Adrenal gland (tissue), 5 donors: ENCODE measurements around the gene DST.

Source experiments
- POLR2A ChIP-seq, 2 donors: fragments of 450-650 bp; IDR thresholded peaks; one replicate each; pipeline ENCODE4 v1.6.1; 2017; ENCODE audit warnings: antibody characterized with exemption in 2 of 2, mild to moderate bottlenecking in 2 of 2, moderate library complexity in 1 of 2
- TF ChIP-seq, protein P1 (sequence below), 6 experiments: fragments of 450-650 bp in 4 of 6; fragments of 200-600 bp in 2 of 6; sonication (generic) in 1 of 6; IDR thresholded peaks; 1 replicate in 5 of 6; 2 replicates in 1 of 6; pipeline versions ENCODE4 v1.5.1 to v1.8.0; 2016 to 2021; ENCODE audit warnings: antibody characterized with exemption in 6 of 6, mild to moderate bottlenecking in 2 of 6, moderate library complexity in 1 of 6
- donor health status: DM: no; HTN: no; CAD: no.

DNA sequence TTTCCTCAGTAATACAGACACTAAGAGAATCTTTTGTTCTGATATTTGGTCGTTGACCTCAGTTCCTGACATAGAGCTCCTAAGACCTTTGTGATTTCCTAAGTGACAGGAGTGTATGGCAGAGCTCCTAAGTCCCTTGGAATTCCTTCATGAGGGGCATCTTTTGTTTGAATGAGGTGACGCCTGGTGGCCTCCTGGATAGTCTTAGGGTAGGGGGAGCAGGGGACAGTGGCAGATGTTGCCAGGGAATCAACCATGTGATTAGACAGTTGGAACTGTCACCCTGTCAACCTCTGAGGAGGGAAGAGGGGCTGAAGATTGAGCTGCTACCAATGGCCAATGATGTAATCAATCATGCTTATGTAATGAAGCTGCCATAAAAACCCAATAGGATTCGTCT is 67.0 kb downstream of the DST start:
- no peak for TF ChIP-seq POLR2A (IDR thresholded peaks at IDR 0.05)
- TF ChIP-seq, protein P1, sequence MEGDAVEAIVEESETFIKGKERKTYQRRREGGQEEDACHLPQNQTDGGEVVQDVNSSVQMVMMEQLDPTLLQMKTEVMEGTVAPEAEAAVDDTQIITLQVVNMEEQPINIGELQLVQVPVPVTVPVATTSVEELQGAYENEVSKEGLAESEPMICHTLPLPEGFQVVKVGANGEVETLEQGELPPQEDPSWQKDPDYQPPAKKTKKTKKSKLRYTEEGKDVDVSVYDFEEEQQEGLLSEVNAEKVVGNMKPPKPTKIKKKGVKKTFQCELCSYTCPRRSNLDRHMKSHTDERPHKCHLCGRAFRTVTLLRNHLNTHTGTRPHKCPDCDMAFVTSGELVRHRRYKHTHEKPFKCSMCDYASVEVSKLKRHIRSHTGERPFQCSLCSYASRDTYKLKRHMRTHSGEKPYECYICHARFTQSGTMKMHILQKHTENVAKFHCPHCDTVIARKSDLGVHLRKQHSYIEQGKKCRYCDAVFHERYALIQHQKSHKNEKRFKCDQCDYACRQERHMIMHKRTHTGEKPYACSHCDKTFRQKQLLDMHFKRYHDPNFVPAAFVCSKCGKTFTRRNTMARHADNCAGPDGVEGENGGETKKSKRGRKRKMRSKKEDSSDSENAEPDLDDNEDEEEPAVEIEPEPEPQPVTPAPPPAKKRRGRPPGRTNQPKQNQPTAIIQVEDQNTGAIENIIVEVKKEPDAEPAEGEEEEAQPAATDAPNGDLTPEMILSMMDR (IDR thresholded peaks at IDR 0.05) = no peak
